HepG2 (cell line): Measurements from ENCODE around the gene OSBPL2. TPM values are rescaled to one million over a fixed set of nuclear protein-coding genes. Genes with fewer than 3 reads are reported as not detected.

Experiments used
- ATAC-seq: fragments of 200-7000 bp; cut with Tn5 transposase; 3 replicates; pipeline ENCODE4 v1.9.1; 2020; ENCODE audit warnings: mild to moderate bottlenecking, moderate library complexity
- BruUV-seq: library from RNA; stranded (reverse); fragments of 400-500 nt; replicated peaks from 2 replicates; lab custom pipeline; 2021; lab: Mats Ljungman, UMichigan
- CTCF ChIA-PET: fragments of 300-600 bp; formaldehyde crosslinking; extraction: SDS; loops from one replicate; lab custom pipeline; 2021; ENCODE audit warnings: low total read pairs, inconsistent platforms, low intra/inter-chr PET ratio; lab: Yijun Ruan, JAX
- POLR2A ChIA-PET: fragments of 350-600 bp; sonication (Branson Sonifier 250); formaldehyde crosslinking; loops from one replicate; lab custom pipeline; 2020; ENCODE audit warnings: antibody characterized with exemption, inconsistent platforms; lab: Yijun Ruan, JAX
- DNase-seq: peaks from one replicate; pipeline ENCODE4 v3.0.0-alpha.2; 2015; ENCODE audit warnings: low spot score
- FAIRE-seq: peaks from 3 replicates; lab custom pipeline; 2011; peaks lifted over from hg19 to GRCh38; lab: Jason Lieb, UNC
- H2AFZ ChIP-seq: one replicate; pipeline ENCODE4 v1.6.1; 2011; ENCODE audit warnings: low read length, inconsistent platforms
- H3K27ac ChIP-seq: fragments of 300-600 bp; 3 replicates; pipeline ENCODE4 v1.8.0; 2011; ENCODE audit warnings: mixed run types, mild to moderate bottlenecking, mixed read lengths, low read length, inconsistent platforms; ENCODE audit not compliant: insufficient read depth; ENCODE audit errors: extremely low read length
- H3K27me3 ChIP-seq, 2 experiments: fragments of 200-600 bp in 1 of 2; 2 replicates in 1 of 2; 3 replicates in 1 of 2; pipeline versions ENCODE4 v1.6.0 to v1.8.0; 2011; ENCODE audit warnings: low read length in 2 of 2, mild to moderate bottlenecking in 2 of 2, moderate library complexity in 2 of 2, inconsistent platforms in 1 of 2; ENCODE audit not compliant: insufficient read depth in 2 of 2, control insufficient read depth in 1 of 2
- H3K36me3 ChIP-seq, 2 experiments: fragments of 200-600 bp in 1 of 2; replicated peaks in 1 of 2; 2 replicates in 1 of 2; 3 replicates in 1 of 2; pipeline versions ENCODE4 v1.5.1 to v1.8.0; 2011; ENCODE audit warnings: low read length in 2 of 2, inconsistent platforms in 1 of 2; ENCODE audit not compliant: insufficient read depth in 2 of 2, control insufficient read depth in 1 of 2
- H3K4me1 ChIP-seq: 2 replicates; pipeline ENCODE4 v1.5.1; 2012; ENCODE audit warnings: low read length, inconsistent platforms; ENCODE audit not compliant: insufficient read depth
- H3K4me2 ChIP-seq: 2 replicates; pipeline ENCODE4 v1.6.0; 2011; ENCODE audit warnings: low read depth, low read length, inconsistent platforms
- H3K4me3 ChIP-seq, 3 experiments: fragments of 200-600 bp in 1 of 3; sonication (generic), shearing (Covaris generic) in 1 of 3; replicated peaks in 1 of 3; 2 replicates each; pipeline ENCODE4 v1.5.1; 2011 to 2016; ENCODE audit warnings: low read length in 3 of 3, inconsistent platforms in 2 of 3, low read depth in 2 of 3, mild to moderate bottlenecking in 2 of 3, control low read depth in 1 of 3, mixed read lengths in 1 of 3; ENCODE audit not compliant: insufficient read depth in 1 of 3
- H3K79me2 ChIP-seq: one replicate; pipeline ENCODE4 v1.6.1; 2011; ENCODE audit warnings: low read length, inconsistent platforms; ENCODE audit not compliant: insufficient read depth
- H3K9ac ChIP-seq: 2 replicates; pipeline ENCODE4 v1.6.0; 2011; ENCODE audit warnings: mild to moderate bottlenecking, low read depth, low read length, inconsistent platforms; ENCODE audit not compliant: insufficient read depth
- H3K9me3 ChIP-seq: 2 replicates; pipeline ENCODE4 v1.5.1; 2012; ENCODE audit warnings: mild to moderate bottlenecking, low read length
- H4K20me1 ChIP-seq: 2 replicates; pipeline ENCODE4 v1.6.0; 2011; ENCODE audit warnings: inconsistent platforms, mild to moderate bottlenecking, low read length, moderate library complexity; ENCODE audit not compliant: insufficient read depth
- HNRNPL ChIP-seq: fragments of 200-400 bp; formaldehyde crosslinking; IDR thresholded peaks from 2 replicates; pipeline ENCODE4 v1.6.1; 2017; ENCODE audit warnings: mild to moderate bottlenecking, low read depth, low read length
- IKZF1 ChIP-seq: fragments of 450-650 bp; IDR thresholded peaks from 2 replicates; pipeline ENCODE4 v1.7.1; 2016
- KLF13 ChIP-seq: sonication (generic); formaldehyde crosslinking; IDR thresholded peaks from 2 replicates; pipeline ENCODE4 v1.4.0; 2020; ENCODE audit warnings: mild to moderate bottlenecking, missing genetic modification reagents
- KMT2A ChIP-seq: sonication (generic); formaldehyde crosslinking; IDR thresholded peaks from 2 replicates; pipeline ENCODE4 v1.4.0; 2020; ENCODE audit warnings: missing genetic modification reagents
- MAFG ChIP-seq: sonication (generic); formaldehyde crosslinking; IDR thresholded peaks from 2 replicates; pipeline ENCODE4 v1.5.1; 2020; ENCODE audit warnings: mild to moderate bottlenecking, missing genetic modification reagents
- MAFK ChIP-seq, 2 experiments: IDR thresholded peaks in 1 of 2; conservative IDR thresholded peaks in 1 of 2; 2 replicates each; pipeline ENCODE4 v1.6.1; 2011; ENCODE audit warnings: improper control_type of control experiment in 2 of 2, low read length in 2 of 2
- NR3C1 ChIP-seq: sonication (generic); formaldehyde crosslinking; IDR thresholded peaks from 2 replicates; pipeline ENCODE4 v1.4.0; 2020; ENCODE audit warnings: missing genetic modification reagents
- SAFB2 ChIP-seq: sonication (generic); formaldehyde crosslinking; IDR thresholded peaks from 2 replicates; pipeline ENCODE4 v1.5.1; 2020; ENCODE audit warnings: missing genetic modification reagents, low read depth, mild to moderate bottlenecking, borderline replicate concordance
- ZNF354B ChIP-seq: sonication (generic); formaldehyde crosslinking; IDR thresholded peaks from 2 replicates; pipeline ENCODE4 v1.8.0; 2022; ENCODE audit warnings: mild to moderate bottlenecking, missing genetic modification reagents
- ZNF468 ChIP-seq: sonication (generic); formaldehyde crosslinking; IDR thresholded peaks from 2 replicates; pipeline ENCODE4 v1.8.0; 2022; ENCODE audit warnings: mild to moderate bottlenecking, moderate library complexity, missing genetic modification reagents
- ZNF672 ChIP-seq: sonication (generic); formaldehyde crosslinking; IDR thresholded peaks from 2 replicates; pipeline ENCODE4 v1.8.1; 2022; ENCODE audit warnings: missing genetic modification reagents
- ZNF703 ChIP-seq: sonication (generic); formaldehyde crosslinking; IDR thresholded peaks from 2 replicates; pipeline ENCODE4 v1.5.1; 2020; ENCODE audit warnings: missing genetic modification reagents, mild to moderate bottlenecking, moderate library complexity, borderline replicate concordance
- ZNF792 ChIP-seq: IDR thresholded peaks from 2 replicates; pipeline ENCODE4 v1.6.1; 2016
- ZSCAN9 ChIP-seq: IDR thresholded peaks from 2 replicates; pipeline ENCODE4 v1.6.1; 2016; ENCODE audit warnings: borderline replicate concordance
- WGBS: methylation state at CpG from one replicate; pipeline ENCODE4 v1.1.6; 2017; ENCODE audit warnings: low lambda C conversion rate; 5-methylcytosine and 5-hydroxymethylcytosine counted together
- in situ Hi-C: cut with HindIII; loops from 2 replicates; pipeline ENCODE4 v1.10.0; 2017; ENCODE audit warnings: low pct_unique_long_range_greater_than_20kb; ENCODE audit not compliant: extremely low pct_ligation_motif_present
- intact Hi-C: fragments of 100-400 bp; cut with micrococcal nuclease; formaldehyde crosslinking; loops from one replicate; pipeline ENCODE4 v1.10.0; 2022; ENCODE audit not compliant: unreplicated experiment
- polyA plus RNA-seq, 8 experiments: library from polyadenylated mRNA; depleted of rRNA in 3 of 8; stranded (reverse) in 7 of 8; unstranded in 1 of 8; fragments of >200 nt; fragmentation: Illumina TruSeq in 4 of 8; extraction: Trizol in 4 of 8; gene quantifications; 2 replicates each; pipeline versions ENCODE4 v1.2.1 to v1.2.3, GENCODE V29; 2011 to 2016; ENCODE audit warnings: low read depth in 4 of 8, missing spikeins in 1 of 8, mixed read lengths in 1 of 8; ENCODE audit not compliant: insufficient read depth in 1 of 8
- total RNA-seq, 5 experiments: library from RNA; depleted of rRNA; stranded (reverse); fragments of >200 nt; fragmentation: Illumina TruSeq; extraction: Trizol; gene quantifications; 2 replicates each; pipeline ENCODE4 v1.2.3, GENCODE V29; 2016; ENCODE audit warnings: low read depth in 1 of 5
- TF ChIP-seq, protein P1 (sequence below): sonication (generic); formaldehyde crosslinking; IDR thresholded peaks from 2 replicates; pipeline ENCODE4 v1.4.0; 2020; ENCODE audit warnings: mild to moderate bottlenecking, missing genetic modification reagents, borderline replicate concordance

OSBPL2 gene
- total and polyA plus RNA-seq, 2 of the 13 experiments (the other 11 are each of a cell fraction or from before 2014, with no cell fraction given): 18.5 to 37.4 TPM

DNA sequence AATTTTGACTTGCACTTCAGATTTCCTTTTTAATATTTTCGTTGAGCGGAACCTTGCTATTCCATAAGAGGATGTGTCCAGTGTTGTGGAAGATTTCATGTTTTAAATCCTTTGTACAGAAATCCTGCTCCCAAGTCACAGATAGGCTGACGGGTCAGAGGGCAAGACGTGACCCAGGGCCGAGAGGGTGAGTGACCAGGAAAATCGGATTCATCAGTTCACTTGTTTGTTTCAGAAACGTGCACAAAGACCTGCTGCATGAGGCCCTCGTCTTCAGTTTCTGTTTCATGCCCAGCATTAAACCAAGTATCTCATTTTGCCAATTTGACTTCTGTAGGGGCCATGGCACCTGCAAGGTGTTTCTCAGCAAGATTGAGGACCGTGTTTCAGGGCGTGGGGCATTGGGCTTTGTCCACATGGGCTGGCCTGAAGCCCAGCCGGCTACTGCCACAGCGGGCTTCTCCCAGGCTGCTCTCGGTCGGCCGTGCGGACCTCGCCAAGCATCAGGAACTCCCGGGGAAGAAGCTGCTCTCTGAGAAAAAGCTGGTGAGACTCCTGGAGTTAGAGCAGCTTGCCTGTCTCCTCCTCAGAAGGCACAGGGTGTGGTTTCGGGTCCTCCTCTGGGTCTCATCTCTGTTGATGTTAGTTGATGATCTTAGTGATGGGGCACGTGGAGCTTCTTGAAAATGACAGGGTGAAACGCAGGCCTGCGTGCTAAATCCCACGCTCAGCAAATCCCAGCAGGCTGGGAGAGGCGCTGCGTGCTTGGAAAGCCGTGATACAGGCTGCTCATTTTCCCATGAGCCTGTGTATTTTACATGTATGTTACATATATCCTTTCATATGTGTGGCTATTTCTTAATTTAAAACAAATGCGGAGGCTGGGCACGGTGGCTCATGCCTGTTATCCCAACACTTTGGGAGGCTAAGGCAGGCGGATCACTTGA, 45.0 kb upstream of the OSBPL2 start:
- Histone ChIP-seq H3K27ac (no peak overlapping the region), H3K9me3 (no peaks in the 10 kb centered on the region), H3K79me2 (peaks cover 21% of the 10 kb centered on the region), H3K4me1 (no peaks in the 10 kb centered on the region), H4K20me1 (no peaks in the 10 kb centered on the region), H3K36me3 (peaks cover 29 to 54% of the 10 kb centered on the region in 2 experiments), H3K4me2 (no peak overlapping the region), H2AFZ (no peak overlapping the region), H3K9ac (no peak overlapping the region), H3K4me3 (no peak overlapping the region), H3K27me3 (no peaks in the 10 kb centered on the region)
- 94% methylated on average over 29 of the region's 29 CpGs for WGBS
- in situ Hi-C loops (no loop called here), intact Hi-C loops (no loop called here)
- BruUV-seq: no TSS peak
- ATAC-seq (no peak), DNase-seq (no peak), FAIRE-seq (no peak)
- ChIA-PET POLR2A (no interaction called here), CTCF (no interaction called here)
- TF ChIP-seq ZNF792 (CRISPR knock-in tag) (no peak), MAFK (conservative IDR thresholded peaks at IDR 0.05 in 1 of 2, IDR thresholded peaks at IDR 0.05 in 1 of 2; ENCODE audit: low read length in 2 of 2) (peak; percentile 29 to 52; a peak in 3 of 4 replicates), NR3C1 (CRISPR knock-in tag) (no peak), KLF13 (CRISPR knock-in tag) (no peak), IKZF1 (no peak)

DNA sequence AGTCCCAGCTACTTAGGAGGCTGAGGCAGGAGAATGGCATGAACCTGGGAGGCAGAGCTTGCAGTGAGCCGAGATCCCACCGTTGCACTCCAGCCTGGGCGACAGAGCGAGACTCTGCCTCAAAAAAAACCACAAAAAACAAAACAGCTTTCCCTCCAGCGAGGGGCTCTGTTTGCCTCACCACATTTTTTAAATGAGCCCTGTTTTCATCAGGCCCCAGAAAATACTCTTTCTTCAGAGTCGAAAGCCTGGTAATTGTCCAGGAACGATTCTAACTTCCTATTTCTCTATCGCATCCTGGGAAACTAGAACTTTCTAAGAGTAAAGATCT, 43.3 kb upstream of the OSBPL2 start:
- intact Hi-C loops (no loop called here), in situ Hi-C loops (no loop called here)
- BruUV-seq: no TSS peak
- no peaks in the 10 kb centered on the region for H4K20me1 ChIP-seq
- H3K27me3 ChIP-seq: no peaks in the 10 kb centered on the region
- H3K4me2 ChIP-seq: no peak overlapping the region
- H3K9ac ChIP-seq: no peak overlapping the region
- 91% methylated on average over 8 of the region's 8 CpGs for WGBS
- DNase-seq (no peak), ATAC-seq (no peak), FAIRE-seq (no peak)
- H3K4me1 ChIP-seq: no peaks in the 10 kb centered on the region
- peaks cover 30 to 55% of the 10 kb centered on the region in 2 experiments for H3K36me3 ChIP-seq
- no peaks in the 10 kb centered on the region for H3K9me3 ChIP-seq
- H3K79me2 ChIP-seq: peaks cover 11% of the 10 kb centered on the region
- ChIA-PET POLR2A (no interaction called here), CTCF (no interaction called here)
- H3K4me3 ChIP-seq: no peak overlapping the region
- no peak overlapping the region for H2AFZ ChIP-seq
- H3K27ac ChIP-seq: no peak overlapping the region
- no peak for TF ChIP-seq ZNF354B (CRISPR knock-in tag)
- no peak for TF ChIP-seq ZNF703 (CRISPR knock-in tag)
- TF ChIP-seq SAFB2 (CRISPR knock-in tag): no peak
- TF ChIP-seq, protein P1, sequence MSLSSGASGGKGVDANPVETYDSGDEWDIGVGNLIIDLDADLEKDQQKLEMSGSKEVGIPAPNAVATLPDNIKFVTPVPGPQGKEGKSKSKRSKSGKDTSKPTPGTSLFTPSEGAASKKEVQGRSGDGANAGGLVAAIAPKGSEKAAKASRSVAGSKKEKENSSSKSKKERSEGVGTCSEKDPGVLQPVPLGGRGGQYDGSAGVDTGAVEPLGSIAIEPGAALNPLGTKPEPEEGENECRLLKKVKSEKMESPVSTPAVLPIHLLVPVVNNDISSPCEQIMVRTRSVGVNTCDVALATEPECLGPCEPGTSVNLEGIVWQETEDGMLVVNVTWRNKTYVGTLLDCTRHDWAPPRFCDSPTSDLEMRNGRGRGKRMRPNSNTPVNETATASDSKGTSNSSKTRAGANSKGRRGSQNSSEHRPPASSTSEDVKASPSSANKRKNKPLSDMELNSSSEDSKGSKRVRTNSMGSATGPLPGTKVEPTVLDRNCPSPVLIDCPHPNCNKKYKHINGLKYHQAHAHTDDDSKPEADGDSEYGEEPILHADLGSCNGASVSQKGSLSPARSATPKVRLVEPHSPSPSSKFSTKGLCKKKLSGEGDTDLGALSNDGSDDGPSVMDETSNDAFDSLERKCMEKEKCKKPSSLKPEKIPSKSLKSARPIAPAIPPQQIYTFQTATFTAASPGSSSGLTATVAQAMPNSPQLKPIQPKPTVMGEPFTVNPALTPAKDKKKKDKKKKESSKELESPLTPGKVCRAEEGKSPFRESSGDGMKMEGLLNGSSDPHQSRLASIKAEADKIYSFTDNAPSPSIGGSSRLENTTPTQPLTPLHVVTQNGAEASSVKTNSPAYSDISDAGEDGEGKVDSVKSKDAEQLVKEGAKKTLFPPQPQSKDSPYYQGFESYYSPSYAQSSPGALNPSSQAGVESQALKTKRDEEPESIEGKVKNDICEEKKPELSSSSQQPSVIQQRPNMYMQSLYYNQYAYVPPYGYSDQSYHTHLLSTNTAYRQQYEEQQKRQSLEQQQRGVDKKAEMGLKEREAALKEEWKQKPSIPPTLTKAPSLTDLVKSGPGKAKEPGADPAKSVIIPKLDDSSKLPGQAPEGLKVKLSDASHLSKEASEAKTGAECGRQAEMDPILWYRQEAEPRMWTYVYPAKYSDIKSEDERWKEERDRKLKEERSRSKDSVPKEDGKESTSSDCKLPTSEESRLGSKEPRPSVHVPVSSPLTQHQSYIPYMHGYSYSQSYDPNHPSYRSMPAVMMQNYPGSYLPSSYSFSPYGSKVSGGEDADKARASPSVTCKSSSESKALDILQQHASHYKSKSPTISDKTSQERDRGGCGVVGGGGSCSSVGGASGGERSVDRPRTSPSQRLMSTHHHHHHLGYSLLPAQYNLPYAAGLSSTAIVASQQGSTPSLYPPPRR: no peak
- TF ChIP-seq ZNF672 (CRISPR knock-in tag): no peak
- no peak for TF ChIP-seq ZNF468
- no peak for TF ChIP-seq ZSCAN9 (CRISPR knock-in tag)
- TF ChIP-seq MAFG: no peak
- no peak for TF ChIP-seq HNRNPL
- no peak for TF ChIP-seq KMT2A
